Measurements from ENCODE around the gene FBXL7. TPM values are rescaled to one million over a fixed set of nuclear protein-coding genes. Genes with fewer than 3 reads are reported as not detected.

Gene FBXL7
- total RNA-seq, 1 donor from 2014 or later = 30.4 TPM

- DNase-seq (ENCODE audit: low spot score in 2 of 2) = no peak
- no peak overlapping the region for H3K27ac ChIP-seq
- H3K4me3 ChIP-seq = no peak overlapping the region
- H3K9me3 ChIP-seq = no peaks in the 10 kb centered on the region
- H3K27me3 ChIP-seq = no peaks in the 10 kb centered on the region
- no peak for TF ChIP-seq CTCF (IDR thresholded peaks at IDR 0.05)
- H3K4me1 ChIP-seq = no peaks in the 10 kb centered on the region
- intact Hi-C loops (cut with DNase I) = no loop called here
- no peaks in the 10 kb centered on the region for H3K36me3 ChIP-seq
Observed at GRCh38 chr5:15772131-15772530, 272.2 kb downstream of the FBXL7 start.

GRCh38 chr5:15774632-15775031, 274.7 kb downstream of the FBXL7 start:
- H3K4me1 ChIP-seq = no peaks in the 10 kb centered on the region
- intact Hi-C loops (cut with DNase I) = no loop called here
- no peak overlapping the region for H3K4me3 ChIP-seq
- H3K9me3 ChIP-seq = no peaks in the 10 kb centered on the region
- no peak for DNase-seq (ENCODE audit: low spot score in 2 of 2)
- H3K27me3 ChIP-seq = no peaks in the 10 kb centered on the region
- H3K27ac ChIP-seq = no peak overlapping the region
- H3K36me3 ChIP-seq = no peaks in the 10 kb centered on the region
- TF ChIP-seq CTCF (IDR thresholded peaks at IDR 0.05) = no peak

- H3K4me1 ChIP-seq = no peaks in the 10 kb centered on the region
- intact Hi-C loops (cut with DNase I) = no loop called here
- no peak overlapping the region for H3K27ac ChIP-seq
- no peak overlapping the region for H3K4me3 ChIP-seq
- H3K36me3 ChIP-seq = no peaks in the 10 kb centered on the region
- TF ChIP-seq CTCF (IDR thresholded peaks at IDR 0.05) = no peak
- DNase-seq (ENCODE audit: low spot score in 2 of 2) = no peak
- no peaks in the 10 kb centered on the region for H3K9me3 ChIP-seq
- H3K27me3 ChIP-seq = no peaks in the 10 kb centered on the region
Observed at GRCh38 chr5:15776346-15776745, 276.4 kb downstream of the FBXL7 start.

DNA sequence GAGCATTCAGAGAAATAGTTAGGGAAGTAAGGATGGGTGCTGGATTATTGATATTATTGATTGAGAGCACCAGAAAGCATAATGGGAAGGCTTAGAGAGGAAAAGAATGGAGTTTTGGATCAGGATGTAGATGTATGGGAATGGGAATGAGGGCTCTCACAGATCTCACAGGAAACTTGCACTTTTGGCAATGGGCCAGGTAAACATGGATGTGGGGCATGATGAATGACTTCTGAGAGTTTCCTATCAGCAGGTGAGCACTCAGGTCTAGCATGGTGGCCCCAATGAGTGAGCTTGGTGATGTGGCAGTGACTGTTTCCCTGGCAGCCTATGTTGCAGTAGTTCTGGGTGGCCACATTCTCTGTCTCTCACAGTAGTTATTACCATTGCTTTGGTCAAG, 283.8 kb downstream of the FBXL7 start:
- Histone ChIP-seq H3K27ac (no peak overlapping the region), H3K4me1 (peaks cover 0 to 4% of the 10 kb centered on the region in 2 donors), H3K4me3 (no peak overlapping the region), H3K27me3 (no peaks in the 10 kb centered on the region), H3K9me3 (peaks cover 0 to 3% of the 10 kb centered on the region in 2 donors), H3K36me3 (no peaks in the 10 kb centered on the region)
- intact Hi-C loops (cut with DNase I) = no loop called here
- no peak for DNase-seq (ENCODE audit: low spot score in 2 of 2)
- TF ChIP-seq CTCF (IDR thresholded peaks at IDR 0.05) = no peak

- intact Hi-C loops (cut with DNase I) = no loop called here
- no peak for DNase-seq (ENCODE audit: low spot score in 2 of 2)
- no peak for TF ChIP-seq CTCF (IDR thresholded peaks at IDR 0.05)
- Histone ChIP-seq H3K27me3 (no peaks in the 10 kb centered on the region), H3K36me3 (no peaks in the 10 kb centered on the region), H3K4me3 (no peak overlapping the region), H3K27ac (no peak overlapping the region), H3K9me3 (peaks cover 0 to 3% of the 10 kb centered on the region in 2 donors), H3K4me1 (peaks cover 0 to 4% of the 10 kb centered on the region in 2 donors)
Observed at GRCh38 chr5:15785531-15785981, 285.6 kb downstream of the FBXL7 start.

- Histone ChIP-seq H3K9me3 (peaks cover 0 to 3% of the 10 kb centered on the region in 2 donors), H3K27ac (no peak overlapping the region), H3K36me3 (no peaks in the 10 kb centered on the region), H3K27me3 (no peaks in the 10 kb centered on the region), H3K4me1 (peaks cover 0 to 9% of the 10 kb centered on the region in 2 donors), H3K4me3 (no peak overlapping the region)
- intact Hi-C loops (cut with DNase I) = no loop called here
- no peak for TF ChIP-seq CTCF (IDR thresholded peaks at IDR 0.05)
- no peak for DNase-seq (ENCODE audit: low spot score in 2 of 2)
Observed at GRCh38 chr5:15786326-15786725, 286.3 kb downstream of the FBXL7 start.

Data from ascending aorta (tissue), 2 donors.